Measurements from ENCODE around the gene RASL10A. TPM values are rescaled to one million over a fixed set of nuclear protein-coding genes. Genes with fewer than 3 reads are reported as not detected.

Gene RASL10A
- total and polyA plus RNA-seq, 2 donors (not counting 1 experiment from before 2014, with no cell fraction given): not detected

DNA sequence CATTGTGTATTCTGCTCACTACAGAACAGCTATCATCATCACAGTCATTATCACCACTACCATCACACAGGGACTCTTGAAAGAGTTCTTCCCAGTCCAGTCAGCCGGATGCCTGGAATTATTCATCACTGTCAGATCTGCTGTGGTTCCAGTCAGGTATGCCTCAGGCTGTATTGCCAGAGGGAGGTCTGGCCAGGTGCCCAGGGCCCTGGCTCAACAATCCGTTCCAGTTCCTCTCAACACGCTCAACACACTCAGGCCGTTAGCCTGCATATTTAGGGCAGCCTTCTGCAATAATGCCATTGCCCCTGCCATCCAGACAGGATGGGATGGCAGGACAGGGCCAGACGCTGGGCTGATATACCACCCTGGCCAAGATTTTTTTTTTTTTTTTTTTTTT, 28.6 kb upstream of the RASL10A start:
- H3K4me1 ChIP-seq (ENCODE audit: control insufficient read depth, extremely low read depth, insufficient read depth, low read length): peaks cover 3% of the 10 kb centered on the region
- H3K9ac ChIP-seq (ENCODE audit: insufficient read depth, low read length): no peak overlapping the region
- H4K20me1 ChIP-seq (ENCODE audit: control insufficient read depth, extremely low read depth, insufficient read depth, low read length): no peaks in the 10 kb centered on the region
- no peak overlapping the region for H3K27ac ChIP-seq (ENCODE audit: insufficient read depth, low read length)
- no peaks in the 10 kb centered on the region for H3K27me3 ChIP-seq (ENCODE audit: control insufficient read depth, insufficient read depth, low read length)
- H2AFZ ChIP-seq (ENCODE audit: low read length): no peak overlapping the region
- peak; percentile 29 to 99 for DNase-seq (ENCODE audit: low read depth in 2 of 2)
- TF ChIP-seq EZH2 (IDR thresholded peaks at IDR 0.05; ENCODE audit: low read length, missing control alignments): no peak
- no peak for TF ChIP-seq CTCF (conservative IDR thresholded peaks at IDR 0.05 in 1 of 2, IDR thresholded peaks at IDR 0.05 in 1 of 2; ENCODE audit: low read depth in 1 of 2, low read length in 2 of 2)
- H3K36me3 ChIP-seq (ENCODE audit: control insufficient read depth, insufficient read depth, low read length): peaks cover 32% of the 10 kb centered on the region
- H3K79me2 ChIP-seq (ENCODE audit: control insufficient read depth, insufficient read depth, low read length): no peaks in the 10 kb centered on the region
- H3K4me2 ChIP-seq (ENCODE audit: extremely low read depth, insufficient read depth, low read length): no peak overlapping the region
- H3K4me3 ChIP-seq (replicated peaks in 1 of 4; ENCODE audit: control extremely low read depth in 1 of 4, insufficient read depth in 1 of 4, low read depth in 3 of 4, low read length in 4 of 4): no peak overlapping the region
- no peaks in the 10 kb centered on the region for H3K9me3 ChIP-seq (ENCODE audit: control insufficient read depth, insufficient read depth, low read depth, low read length)

GRCh38 chr22:29343313-29343805, 27.9 kb upstream of the RASL10A start:
- no peak overlapping the region for H3K27ac ChIP-seq (ENCODE audit: insufficient read depth, low read length)
- no peaks in the 10 kb centered on the region for H3K27me3 ChIP-seq (ENCODE audit: control insufficient read depth, insufficient read depth, low read length)
- TF ChIP-seq EZH2 (IDR thresholded peaks at IDR 0.05; ENCODE audit: low read length, missing control alignments): no peak
- no peak for TF ChIP-seq CTCF (conservative IDR thresholded peaks at IDR 0.05 in 1 of 2, IDR thresholded peaks at IDR 0.05 in 1 of 2; ENCODE audit: low read depth in 1 of 2, low read length in 2 of 2)
- no peak overlapping the region for H2AFZ ChIP-seq (ENCODE audit: low read length)
- no peaks in the 10 kb centered on the region for H4K20me1 ChIP-seq (ENCODE audit: control insufficient read depth, extremely low read depth, insufficient read depth, low read length)
- peak; percentile 24 to 81 for DNase-seq (ENCODE audit: low read depth in 2 of 2)
- H3K79me2 ChIP-seq (ENCODE audit: control insufficient read depth, insufficient read depth, low read length): no peaks in the 10 kb centered on the region
- peaks cover 30% of the 10 kb centered on the region for H3K36me3 ChIP-seq (ENCODE audit: control insufficient read depth, insufficient read depth, low read length)
- peaks cover 3% of the 10 kb centered on the region for H3K4me1 ChIP-seq (ENCODE audit: control insufficient read depth, extremely low read depth, insufficient read depth, low read length)
- H3K4me2 ChIP-seq (ENCODE audit: extremely low read depth, insufficient read depth, low read length): no peak overlapping the region
- H3K9me3 ChIP-seq (ENCODE audit: control insufficient read depth, insufficient read depth, low read depth, low read length): no peaks in the 10 kb centered on the region
- no peak overlapping the region for H3K9ac ChIP-seq (ENCODE audit: insufficient read depth, low read length)
- H3K4me3 ChIP-seq (replicated peaks in 1 of 4; ENCODE audit: control extremely low read depth in 1 of 4, insufficient read depth in 1 of 4, low read depth in 3 of 4, low read length in 4 of 4): no peak overlapping the region

DNA sequence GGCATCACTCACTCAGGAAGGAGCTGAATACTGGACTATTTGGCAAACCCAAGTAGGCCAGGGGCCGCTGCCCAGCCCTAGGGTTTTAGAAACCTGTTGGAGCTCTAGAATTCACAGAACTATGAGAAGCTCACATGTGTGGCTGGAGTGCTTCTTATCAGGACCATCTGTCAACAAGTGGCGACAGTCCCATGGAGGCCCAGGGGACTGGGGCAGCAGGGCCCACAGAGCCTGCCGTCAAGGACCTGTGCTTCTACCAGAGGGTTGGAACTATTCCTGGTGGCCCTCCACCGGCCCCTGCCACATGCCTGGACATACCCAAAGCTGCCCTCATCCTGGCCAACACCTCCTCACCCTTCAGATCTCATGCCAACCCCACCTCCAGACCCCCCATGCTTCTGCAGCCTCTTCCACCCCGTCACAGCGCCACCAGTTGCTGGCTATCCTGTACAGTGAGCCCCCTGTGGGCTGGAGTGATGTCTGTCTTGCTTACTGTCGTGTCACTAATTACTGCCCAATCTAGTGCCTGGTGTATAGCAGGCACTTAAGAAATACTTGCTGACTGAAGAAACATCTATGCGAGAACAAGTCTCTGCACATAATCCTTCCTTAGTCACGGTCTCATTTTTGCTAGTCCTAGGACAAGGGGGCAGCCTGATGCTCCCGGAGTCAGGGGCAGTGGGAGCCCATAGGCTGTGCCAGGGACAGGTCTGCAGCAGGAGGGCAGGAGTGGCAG, 27.2 kb upstream of the RASL10A start:
- Histone ChIP-seq H3K4me3 (replicated peaks in 1 of 4; ENCODE audit: control extremely low read depth in 1 of 4, insufficient read depth in 1 of 4, low read depth in 3 of 4, low read length in 4 of 4) (no peak overlapping the region), H2AFZ (ENCODE audit: low read length) (no peak overlapping the region), H3K27me3 (ENCODE audit: control insufficient read depth, insufficient read depth, low read length) (no peaks in the 10 kb centered on the region), H3K27ac (ENCODE audit: insufficient read depth, low read length) (no peak overlapping the region), H3K4me2 (ENCODE audit: extremely low read depth, insufficient read depth, low read length) (no peak overlapping the region), H3K36me3 (ENCODE audit: control insufficient read depth, insufficient read depth, low read length) (peaks cover 32% of the 10 kb centered on the region), H3K9me3 (ENCODE audit: control insufficient read depth, insufficient read depth, low read depth, low read length) (no peaks in the 10 kb centered on the region), H4K20me1 (ENCODE audit: control insufficient read depth, extremely low read depth, insufficient read depth, low read length) (no peaks in the 10 kb centered on the region), H3K9ac (ENCODE audit: insufficient read depth, low read length) (no peak overlapping the region), H3K4me1 (ENCODE audit: control insufficient read depth, extremely low read depth, insufficient read depth, low read length) (peaks cover 3% of the 10 kb centered on the region), H3K79me2 (ENCODE audit: control insufficient read depth, insufficient read depth, low read length) (no peaks in the 10 kb centered on the region)
- no peak for TF ChIP-seq EZH2 (IDR thresholded peaks at IDR 0.05; ENCODE audit: low read length, missing control alignments)
- no peak for TF ChIP-seq CTCF (conservative IDR thresholded peaks at IDR 0.05 in 1 of 2, IDR thresholded peaks at IDR 0.05 in 1 of 2; ENCODE audit: low read depth in 1 of 2, low read length in 2 of 2)
- DNase-seq (ENCODE audit: low read depth in 2 of 2): peak in 1 of 2 donors; percentile 6

All from fibroblast of lung (primary cell).